GM21528 (cell line): ENCODE measurements around the gene APEX1.
"Not testable (repeated sequence)": the region's sequence is repeated elsewhere in the genome, so short reads cannot be mapped to it uniquely, and the experiment has no call there.

ENCODE experiments used
- ATAC-seq: cut with Tn5 transposase; IDR thresholded peaks from one replicate; pipeline ENCODE4 v1.9.1; 2021; ENCODE audit warnings: mild to moderate bottlenecking, moderate library complexity; ENCODE audit not compliant: unreplicated experiment, low FRiP score

The APEX1 gene

DNA sequence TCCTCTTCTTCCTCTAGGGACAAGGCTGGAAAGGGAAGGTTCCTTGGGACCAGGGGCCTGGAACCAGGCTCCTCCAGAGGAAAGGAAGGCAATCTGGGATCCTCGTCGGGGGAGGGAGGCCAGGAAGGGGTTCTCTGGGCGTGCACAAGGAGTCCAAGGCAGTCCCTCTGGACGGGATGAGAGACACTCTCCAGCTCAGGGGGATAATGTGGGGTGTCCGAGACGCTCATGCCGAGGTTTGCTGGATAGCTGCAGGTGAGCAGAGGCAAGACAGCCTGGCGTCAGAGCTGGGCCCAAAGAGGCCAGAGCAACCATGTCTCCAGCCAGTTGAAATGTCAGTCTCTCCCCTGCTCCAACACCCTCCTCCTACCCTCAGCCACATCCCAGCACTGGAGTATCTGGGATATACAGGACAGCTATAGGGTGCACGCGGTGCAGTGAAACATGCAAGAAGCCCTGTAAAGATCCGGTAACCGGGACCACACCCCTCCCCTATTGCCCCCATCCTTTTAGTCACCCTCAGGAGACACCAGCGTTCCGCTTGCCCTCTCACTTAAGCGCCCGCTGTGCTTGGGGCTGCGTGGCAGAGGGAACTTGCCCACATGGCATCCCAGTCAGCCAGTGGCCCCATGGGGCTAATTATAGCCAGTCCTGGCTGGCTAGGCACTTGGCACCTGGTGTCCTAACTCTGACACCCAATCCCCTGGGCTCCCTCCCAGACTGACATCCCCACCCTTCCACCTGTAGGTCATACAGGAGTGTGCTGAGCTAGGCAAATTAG, 19.3 kb upstream of the APEX1 start, which contains the start of gene KLHL33:
Gene KLHL33 (minus strand): TSS at position 585 of the 781 bp plus-strand sequence. CDS start 355 bp downstream, at position 230.
- no peak for ATAC-seq

DNA sequence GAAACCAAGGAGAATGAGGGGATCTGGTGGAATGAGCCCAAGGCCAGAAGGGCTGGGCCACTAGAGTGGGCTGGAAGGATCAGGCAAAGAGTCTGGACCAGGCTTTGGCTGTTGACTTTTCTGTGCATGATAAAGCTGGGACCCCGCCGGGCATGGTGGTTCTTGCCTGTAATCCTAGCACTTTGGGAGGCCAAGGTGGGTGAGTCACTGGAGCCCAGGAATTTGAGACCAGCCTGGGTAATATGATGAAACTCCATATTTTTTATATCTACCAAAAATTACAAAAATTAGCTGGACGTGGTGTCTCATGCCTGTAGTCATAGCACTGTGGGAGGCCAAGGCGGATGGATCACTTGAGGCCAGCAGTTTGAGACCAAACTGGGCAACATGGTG, 18.7 kb upstream of the APEX1 start:
- ATAC-seq, result no peak

DNA sequence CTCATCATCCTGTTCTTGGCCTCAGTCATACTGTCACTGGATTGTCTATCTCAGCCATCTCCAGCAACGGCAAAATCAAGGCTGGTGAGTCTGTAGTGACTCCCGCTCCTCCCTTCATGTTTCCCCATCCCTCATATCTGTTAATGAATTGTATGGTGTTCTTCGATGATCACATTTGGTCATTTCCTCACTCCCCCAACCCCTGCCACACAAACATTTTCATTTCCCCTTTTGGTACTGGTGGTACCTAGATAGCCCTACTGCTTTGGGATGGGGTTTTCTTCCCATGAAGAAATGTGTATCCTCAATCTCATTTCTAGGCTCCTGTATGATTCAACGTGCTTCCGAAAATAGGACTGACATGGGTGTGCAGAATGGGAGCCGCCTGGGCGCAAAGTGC, 16.4 kb upstream of the APEX1 start:
- no peak for ATAC-seq

DNA sequence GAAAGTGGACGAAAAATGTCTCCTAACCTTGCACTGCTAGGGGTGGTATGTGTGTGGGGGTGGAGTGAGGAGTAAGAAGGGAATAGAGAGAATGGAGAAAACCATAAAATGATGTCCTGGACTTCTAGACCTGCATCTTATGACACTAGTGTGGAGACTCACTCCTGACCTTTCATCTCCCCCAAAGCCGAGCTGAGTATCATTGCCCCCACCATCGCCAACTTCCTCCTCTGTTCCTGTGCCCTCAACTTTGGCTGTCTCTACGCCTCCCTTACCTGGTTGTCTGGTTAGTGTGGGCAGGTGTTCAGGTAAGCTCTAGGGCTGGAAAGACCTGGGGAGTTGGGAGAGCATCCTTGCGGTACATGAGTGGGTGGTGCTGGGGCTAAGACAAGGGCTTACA, 14.6 kb upstream of the APEX1 start:
- no peak for ATAC-seq

DNA sequence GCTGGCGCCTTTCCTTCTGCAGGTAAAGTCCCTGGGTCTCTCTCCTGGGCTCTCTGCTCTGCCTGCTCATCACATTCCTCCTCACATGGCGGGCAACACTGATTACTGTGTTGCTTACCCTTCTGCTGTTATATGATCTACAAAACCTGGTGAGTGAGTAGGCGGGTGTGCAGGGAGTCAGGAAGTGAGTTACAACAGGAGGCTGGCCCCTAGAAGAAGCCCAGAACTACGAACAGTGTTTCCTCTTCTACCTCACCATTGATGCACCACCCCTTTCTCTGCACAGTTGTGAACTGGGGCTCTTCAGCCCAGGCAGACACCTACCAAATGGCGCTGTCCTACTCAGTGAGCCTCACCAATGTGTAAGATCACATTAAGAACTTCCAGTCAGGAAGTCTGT, 14.1 kb upstream of the APEX1 start:
- ATAC-seq, result peak; percentile 67

GRCh38 chr14:20441461-20441860, 13.6 kb upstream of the APEX1 start:
- ATAC-seq, result no peak

GRCh38 chr14:20443650-20444049, 11.4 kb upstream of the APEX1 start:
- ATAC-seq, result not testable (repeated sequence)

- no peak for ATAC-seq
Measured at GRCh38 chr14:20446889-20447288, 8.1 kb upstream of the APEX1 start.

DNA sequence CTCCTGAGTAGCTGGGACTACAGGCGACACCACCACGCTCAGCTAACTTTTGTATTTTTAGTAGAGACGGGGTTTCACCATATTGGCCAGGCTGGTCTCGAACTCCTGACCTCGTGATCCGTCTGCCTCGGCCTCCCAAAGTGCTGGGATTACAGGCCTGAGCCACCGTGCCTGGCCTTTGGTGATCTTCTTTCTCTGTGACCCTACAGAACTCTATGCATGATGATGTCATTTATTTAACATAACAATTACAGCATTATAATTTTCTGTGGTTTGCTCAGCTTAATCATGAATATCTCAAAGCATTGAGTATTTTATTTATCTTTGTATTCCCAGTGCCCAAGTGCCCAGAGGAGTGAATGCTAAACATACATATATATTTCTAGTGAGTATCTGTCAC, 2.2 kb upstream of the APEX1 start:
- ATAC-seq, result not testable (repeated sequence)

DNA sequence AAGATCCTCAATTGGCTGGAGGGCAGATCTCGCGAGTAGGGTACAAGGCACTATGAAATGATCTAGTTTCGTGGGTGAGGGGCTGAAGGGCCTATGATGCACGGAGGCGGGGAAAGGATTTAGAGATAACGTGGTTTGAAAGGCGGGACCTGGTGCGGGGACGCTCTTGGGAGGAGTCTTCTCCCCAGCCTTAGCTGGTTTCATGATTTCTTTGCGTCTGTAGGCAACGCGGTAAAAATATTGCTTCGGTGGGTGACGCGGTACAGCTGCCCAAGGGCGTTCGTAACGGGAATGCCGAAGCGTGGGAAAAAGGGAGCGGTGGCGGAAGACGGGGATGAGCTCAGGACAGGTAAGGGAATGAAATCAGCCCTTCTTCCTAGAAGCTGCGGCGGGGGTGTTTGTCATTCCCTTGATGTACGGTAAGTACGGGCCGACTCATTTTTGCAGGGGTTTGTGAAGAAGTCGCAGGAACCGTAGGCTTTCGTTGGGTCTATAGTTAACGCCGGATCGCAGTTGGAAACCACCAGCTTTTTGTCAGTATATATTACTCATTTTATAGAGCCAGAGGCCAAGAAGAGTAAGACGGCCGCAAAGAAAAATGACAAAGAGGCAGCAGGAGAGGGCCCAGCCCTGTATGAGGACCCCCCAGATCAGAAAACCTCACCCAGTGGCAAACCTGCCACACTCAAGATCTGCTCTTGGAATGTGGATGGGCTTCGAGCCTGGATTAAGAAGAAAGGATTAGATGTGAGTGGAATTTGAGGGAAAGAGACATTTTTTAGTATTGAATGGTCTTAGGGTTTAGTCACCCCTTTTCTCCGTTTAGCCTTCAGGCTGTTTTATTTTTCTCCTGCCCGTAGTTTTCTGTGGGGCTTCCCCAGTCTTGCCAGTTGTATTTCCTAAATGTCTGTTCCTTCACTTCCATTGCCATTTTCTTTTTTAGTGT, 602 bp downstream of the APEX1 start:
- ATAC-seq, result peak; percentile 49

DNA sequence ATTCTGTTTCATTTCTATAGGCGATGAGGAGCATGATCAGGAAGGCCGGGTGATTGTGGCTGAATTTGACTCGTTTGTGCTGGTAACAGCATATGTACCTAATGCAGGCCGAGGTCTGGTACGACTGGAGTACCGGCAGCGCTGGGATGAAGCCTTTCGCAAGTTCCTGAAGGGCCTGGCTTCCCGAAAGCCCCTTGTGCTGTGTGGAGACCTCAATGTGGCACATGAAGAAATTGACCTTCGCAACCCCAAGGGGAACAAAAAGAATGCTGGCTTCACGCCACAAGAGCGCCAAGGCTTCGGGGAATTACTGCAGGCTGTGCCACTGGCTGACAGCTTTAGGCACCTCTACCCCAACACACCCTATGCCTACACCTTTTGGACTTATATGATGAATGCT, 1.9 kb downstream of the APEX1 start:
- no peak for ATAC-seq

DNA sequence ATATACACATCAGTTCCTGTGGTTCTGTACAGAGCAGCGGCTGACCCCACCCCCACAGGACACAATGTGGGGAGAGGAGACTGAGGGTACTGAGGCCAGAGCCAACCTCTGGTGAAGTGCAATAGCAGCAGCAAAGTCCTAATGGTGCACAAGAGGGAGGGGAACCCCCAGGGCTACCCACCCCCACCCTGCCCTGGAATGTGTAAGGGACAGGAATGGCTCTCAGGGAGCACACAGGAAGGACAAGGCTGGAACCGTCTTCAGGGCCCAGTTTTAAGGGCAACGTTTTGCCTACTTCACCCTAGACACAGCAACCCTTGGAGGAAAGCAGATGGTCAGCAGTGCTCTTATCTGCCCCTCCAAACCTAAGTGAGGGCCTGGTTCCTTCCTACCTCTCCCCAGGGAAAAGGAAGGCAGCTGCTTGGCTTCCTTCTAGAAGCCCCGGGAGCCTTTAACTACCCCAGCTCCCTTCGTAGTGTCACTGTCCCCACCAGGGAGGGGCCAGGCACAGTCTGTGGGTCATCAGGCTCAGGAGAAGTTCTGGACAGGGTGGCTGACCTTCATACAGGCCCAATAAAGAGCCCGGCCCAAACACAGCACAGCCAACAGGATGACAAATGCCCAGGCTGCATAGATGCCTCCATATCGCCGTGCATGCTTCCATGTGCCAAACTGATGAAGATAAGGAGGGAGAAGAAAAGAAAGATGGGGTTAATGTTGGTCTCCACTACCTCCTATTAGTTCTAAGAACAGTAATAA, 3.2 kb downstream of the APEX1 start:
- ATAC-seq, result no peak

DNA sequence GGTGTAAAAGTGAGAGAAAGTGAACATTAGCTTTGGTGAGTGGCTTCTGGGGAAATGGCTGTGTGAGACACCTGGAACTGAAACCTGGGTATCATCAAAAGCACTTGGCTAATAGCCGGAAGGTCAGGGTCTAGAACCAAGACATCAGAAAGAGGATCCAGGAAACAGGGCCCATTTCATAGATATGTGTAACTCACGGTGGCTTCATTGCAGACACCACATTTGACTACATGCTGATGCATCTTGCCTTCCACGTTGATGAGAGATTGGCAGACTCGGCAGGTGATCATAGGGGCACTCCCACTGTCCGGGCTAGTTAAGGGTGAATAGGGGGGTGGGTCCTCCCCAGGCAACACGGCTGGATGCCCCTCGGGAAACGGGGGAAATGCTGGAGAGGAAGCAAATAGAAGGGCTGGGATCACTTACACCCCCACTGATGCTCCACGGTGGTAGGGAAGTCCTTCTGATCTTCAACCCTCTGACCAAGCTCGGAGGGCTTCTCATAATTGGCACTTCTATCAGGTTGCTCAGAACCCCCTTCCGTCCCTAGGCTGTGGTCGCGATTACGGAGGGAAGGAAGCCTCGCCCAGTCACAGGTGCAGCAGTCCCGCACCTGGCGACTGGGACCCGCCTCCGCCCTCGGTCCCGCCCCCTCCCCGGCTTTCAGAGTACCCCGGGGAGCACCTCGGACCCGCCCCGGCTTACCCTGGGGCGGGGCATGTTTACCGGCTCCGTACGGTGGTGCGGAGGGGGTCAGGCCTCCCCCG, 5.6 kb downstream of the APEX1 start:
- ATAC-seq, result peak; percentile 11

- peak; percentile 95 for ATAC-seq
Measured at GRCh38 chr14:20461225-20462141, 6.5 kb downstream of the APEX1 start, which contains the start of gene PIP4P1. PIP4P1 (minus strand) TSS chr14:20461434; CDS start chr14:20461325, 109 bp downstream.

DNA sequence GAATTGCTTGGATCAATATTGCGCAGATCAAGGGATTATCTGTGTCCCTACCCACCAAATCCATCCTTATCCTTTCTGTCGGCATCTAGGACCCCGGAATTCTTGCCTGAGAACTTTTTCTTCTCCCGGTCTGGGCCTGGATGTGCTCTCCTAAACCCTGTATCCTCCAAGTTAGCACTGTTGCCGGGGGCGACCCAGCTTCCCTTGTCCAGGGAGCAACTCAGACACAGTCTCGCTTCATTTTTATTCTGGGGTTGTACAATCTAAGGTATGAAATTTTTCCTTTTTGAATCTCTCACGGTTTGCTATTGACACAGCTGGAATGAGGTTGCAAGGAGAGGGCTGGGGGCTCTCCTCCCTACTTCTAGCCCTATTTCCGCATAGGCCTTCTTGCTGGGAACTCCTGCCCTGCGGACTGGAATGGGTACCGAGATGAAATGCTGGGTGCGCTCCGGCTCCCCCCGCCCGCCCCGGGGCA, 13.8 kb downstream of the APEX1 start:
- ATAC-seq, result no peak

DNA sequence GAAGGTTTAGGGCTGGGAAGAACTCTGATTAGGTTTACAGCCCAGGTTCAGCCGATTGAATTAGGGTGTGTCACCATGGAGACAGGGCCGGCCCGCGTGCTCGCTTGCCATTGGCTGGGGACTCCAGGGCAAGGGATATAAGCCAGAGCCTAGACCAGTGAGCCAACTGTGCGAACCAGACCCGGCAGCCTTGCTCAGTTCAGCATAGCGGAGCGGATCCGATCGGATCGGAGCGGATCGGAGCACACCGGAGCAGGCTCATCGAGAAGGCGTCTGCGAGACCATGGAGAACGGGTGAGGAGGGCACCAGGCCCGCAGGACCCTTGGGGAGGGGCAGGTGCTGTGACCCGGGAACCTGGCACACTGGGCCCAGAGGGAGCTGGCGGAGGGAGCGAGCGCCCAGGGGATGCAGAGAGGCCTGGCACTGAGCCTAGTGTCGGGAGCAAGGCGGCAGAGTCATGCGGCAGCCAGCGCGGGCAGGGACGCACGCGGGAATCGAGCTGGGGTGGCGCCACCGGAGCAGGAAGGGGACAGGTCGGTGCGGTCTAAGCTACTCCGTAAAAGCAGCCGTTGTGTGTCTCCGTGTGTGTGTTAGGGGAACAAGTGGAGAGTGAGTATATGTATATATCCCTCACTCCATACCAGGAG, 14.3 kb downstream of the APEX1 start, which contains the start of gene PNP:
Gene PNP (plus strand): TSS at position 165 of the 648 bp plus-strand sequence. CDS start 119 bp downstream, at position 284.
- ATAC-seq, result peak; percentile 92

DNA sequence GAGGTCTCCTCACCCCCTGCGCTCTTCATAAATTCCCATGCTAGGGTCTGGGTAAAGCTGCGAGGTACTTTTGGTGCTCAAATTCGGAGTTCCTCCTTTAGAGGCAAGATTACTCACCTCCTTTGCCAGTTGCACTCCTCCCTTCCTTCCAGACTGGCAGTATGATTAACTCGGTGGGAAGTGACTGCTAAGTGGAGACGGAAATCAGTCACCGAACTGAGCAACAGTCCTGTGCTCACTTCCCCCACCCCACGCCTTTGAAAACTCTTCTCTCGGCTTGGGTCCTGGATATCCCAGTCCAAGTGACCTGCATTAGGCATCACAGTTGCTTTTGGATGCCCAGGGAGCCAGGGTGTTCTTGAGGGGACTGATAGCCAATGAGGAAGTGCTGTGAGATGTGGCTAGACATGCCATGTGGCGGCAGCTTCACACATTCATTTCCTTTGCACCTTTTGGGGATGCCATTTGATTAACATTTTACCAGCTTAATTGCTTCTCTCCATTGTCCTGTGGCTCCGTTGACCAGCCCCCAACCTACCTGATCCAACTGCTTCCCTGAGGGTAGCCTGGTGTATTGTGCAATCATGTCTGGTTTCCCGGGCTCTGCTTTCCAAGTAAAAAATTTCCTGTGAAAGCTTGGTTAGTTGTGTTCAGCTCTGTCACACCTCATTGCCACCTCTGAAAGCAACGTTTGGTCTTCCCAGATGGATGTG, 15.0 kb downstream of the APEX1 start:
- peak; percentile 40 for ATAC-seq

DNA sequence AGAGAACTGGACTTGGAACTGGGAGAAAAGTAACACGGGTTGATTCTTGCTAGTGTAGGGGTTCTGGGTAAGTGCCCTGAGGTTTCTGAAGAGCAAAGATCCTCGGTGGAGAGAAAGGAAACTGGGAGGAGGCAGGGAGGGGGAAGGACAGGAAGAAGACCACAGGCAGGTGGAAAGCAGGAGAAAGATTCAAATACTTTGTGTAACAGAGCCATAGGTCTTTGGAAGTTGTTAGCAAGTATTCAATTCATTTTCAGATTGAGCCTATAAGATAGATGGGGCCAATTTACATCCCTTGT, 15.5 kb downstream of the APEX1 start:
- ATAC-seq, result no peak
